Skeletal muscle tissue (tissue), 4 donors: ENCODE results near the gene ZNF408. TPM values are rescaled to one million over a fixed set of nuclear protein-coding genes. Genes with fewer than 3 reads are reported as not detected.

ENCODE experiments used
- H3K27ac ChIP-seq: one replicate; pipeline ENCODE4 v1.7.0; 2013; ENCODE audit warnings: mild to moderate bottlenecking, low read depth, low read length, inconsistent platforms
- H3K27me3 ChIP-seq, 3 donors: one replicate each; pipeline ENCODE4 v1.7.0; 2013; ENCODE audit warnings: low read length in 3 of 3; ENCODE audit not compliant: control insufficient read depth in 3 of 3, insufficient read depth in 3 of 3
- H3K36me3 ChIP-seq, 3 donors: one replicate each; pipeline ENCODE4 v1.7.0; 2013; ENCODE audit warnings: low read length in 3 of 3; ENCODE audit not compliant: control insufficient read depth in 3 of 3, insufficient read depth in 3 of 3
- H3K4me1 ChIP-seq, 3 donors: one replicate each; pipeline ENCODE4 v1.7.0; 2013; ENCODE audit warnings: low read length in 3 of 3, mild to moderate bottlenecking in 3 of 3; ENCODE audit not compliant: control insufficient read depth in 3 of 3, insufficient read depth in 3 of 3
- H3K4me3 ChIP-seq, 3 donors: one replicate each; pipeline ENCODE4 v1.7.0; 2013; ENCODE audit warnings: low read length in 3 of 3
- H3K9ac ChIP-seq, 3 donors: one replicate each; pipeline ENCODE4 v1.7.0; 2013; ENCODE audit warnings: low read length in 3 of 3, mild to moderate bottlenecking in 3 of 3, moderate library complexity in 2 of 3, low read depth in 1 of 3
- H3K9me3 ChIP-seq, 3 donors: one replicate each; pipeline ENCODE4 v1.7.0; 2013; ENCODE audit warnings: low read length in 3 of 3; ENCODE audit not compliant: control insufficient read depth in 3 of 3
- total RNA-seq: library from RNA; depleted of rRNA; stranded (reverse); fragments of >200 nt; gene quantifications from one replicate; pipeline ENCODE4 v1.2.3, GENCODE V29; 2014
- donor health status: Osteomylitis.

The ZNF408 gene
- total RNA-seq, result 5.7 TPM

- Histone ChIP-seq H3K27ac (peak within 1 kb of the TSS; percentile 94), H3K36me3 (peaks cover 35 to 38% (median 37%) of the 10 kb centered on the region in 3 donors), H3K4me1 (peaks cover 45 to 61% (median 48%) of the 10 kb centered on the region in 3 donors), H3K27me3 (no peaks in the 10 kb centered on the region), H3K9ac (peak within 1 kb of the TSS; percentile 98 to 99 (median 99)), H3K9me3 (no peaks in the 10 kb centered on the region), H3K4me3 (peak within 1 kb of the TSS; percentile 86 to 99 (median 99))
These were observed at the start of gene ZNF408, which contains the start of gene ARHGAP1 for GRCh38 chr11:46700241-46701077. Gene ZNF408, plus strand, starts transcription at chr11:46701031. Its CDS starts 17 bp downstream, at chr11:46701048. Gene ARHGAP1, minus strand, starts transcription at chr11:46700619. Its CDS starts 4,512 bp downstream, at chr11:46696107.

- H3K9ac ChIP-seq, result no peak overlapping the region
- H3K4me1 ChIP-seq, result no peaks in the 10 kb centered on the region
- H3K9me3 ChIP-seq, result no peaks in the 10 kb centered on the region
- H3K4me3 ChIP-seq, result no peak overlapping the region
- H3K36me3 ChIP-seq, result peaks cover 35 to 67% (median 66%) of the 10 kb centered on the region in 3 donors
- H3K27ac ChIP-seq, result no peak overlapping the region
- no peaks in the 10 kb centered on the region for H3K27me3 ChIP-seq
These were observed 45.2 kb upstream of the ZNF408 start for GRCh38 chr11:46655631-46656030.

- peaks cover 26 to 57% (median 57%) of the 10 kb centered on the region in 3 donors for H3K36me3 ChIP-seq
- no peaks in the 10 kb centered on the region for H3K9me3 ChIP-seq
- no peaks in the 10 kb centered on the region for H3K27me3 ChIP-seq
- no peaks in the 10 kb centered on the region for H3K4me1 ChIP-seq
- no peak overlapping the region for H3K9ac ChIP-seq
- no peak overlapping the region for H3K27ac ChIP-seq
- no peak overlapping the region for H3K4me3 ChIP-seq
These were observed 43.6 kb upstream of the ZNF408 start for GRCh38 chr11:46657186-46657585.

GRCh38 chr11:46658259-46658658, 42.6 kb upstream of the ZNF408 start:
- Histone ChIP-seq H3K9me3 (no peaks in the 10 kb centered on the region), H3K27ac (peak overlapping the region; percentile 13), H3K9ac (no peak overlapping the region), H3K27me3 (no peaks in the 10 kb centered on the region), H3K4me3 (no peak overlapping the region), H3K36me3 (peaks cover 29 to 60% (median 54%) of the 10 kb centered on the region in 3 donors), H3K4me1 (no peaks in the 10 kb centered on the region)

GRCh38 chr11:46659908-46660307, 40.9 kb upstream of the ZNF408 start:
- Histone ChIP-seq H3K9me3 (no peaks in the 10 kb centered on the region), H3K9ac (no peak overlapping the region), H3K36me3 (peaks cover 40 to 69% (median 63%) of the 10 kb centered on the region in 3 donors), H3K4me3 (no peak overlapping the region), H3K27ac (no peak overlapping the region), H3K27me3 (no peaks in the 10 kb centered on the region), H3K4me1 (no peaks in the 10 kb centered on the region)

GRCh38 chr11:46661836-46662235, 39.0 kb upstream of the ZNF408 start:
- Histone ChIP-seq H3K4me3 (no peak overlapping the region), H3K9ac (no peak overlapping the region), H3K4me1 (peaks cover 0 to 5% (median 3%) of the 10 kb centered on the region in 3 donors), H3K9me3 (no peaks in the 10 kb centered on the region), H3K36me3 (peaks cover 43 to 70% (median 69%) of the 10 kb centered on the region in 3 donors), H3K27ac (no peak overlapping the region), H3K27me3 (no peaks in the 10 kb centered on the region)

- peaks cover 40 to 67% (median 65%) of the 10 kb centered on the region in 3 donors for H3K36me3 ChIP-seq
- H3K4me1 ChIP-seq, result peaks cover 3 to 6% (median 5%) of the 10 kb centered on the region in 3 donors
- H3K4me3 ChIP-seq, result no peak overlapping the region
- no peaks in the 10 kb centered on the region for H3K27me3 ChIP-seq
- H3K9ac ChIP-seq, result no peak overlapping the region
- H3K27ac ChIP-seq, result no peak overlapping the region
- H3K9me3 ChIP-seq, result no peaks in the 10 kb centered on the region
These were observed 38.5 kb upstream of the ZNF408 start for GRCh38 chr11:46662366-46662765.

- peaks cover 3 to 8% (median 5%) of the 10 kb centered on the region in 3 donors for H3K4me1 ChIP-seq
- peaks cover 40 to 67% (median 64%) of the 10 kb centered on the region in 3 donors for H3K36me3 ChIP-seq
- no peaks in the 10 kb centered on the region for H3K27me3 ChIP-seq
- H3K4me3 ChIP-seq, result no peak overlapping the region
- no peaks in the 10 kb centered on the region for H3K9me3 ChIP-seq
- no peak overlapping the region for H3K9ac ChIP-seq
- peak overlapping the region; percentile 12 for H3K27ac ChIP-seq
These were observed 37.4 kb upstream of the ZNF408 start for GRCh38 chr11:46663277-46663940.

GRCh38 chr11:46664612-46665011, 36.2 kb upstream of the ZNF408 start:
- Histone ChIP-seq H3K27me3 (no peaks in the 10 kb centered on the region), H3K4me3 (no peak overlapping the region), H3K9me3 (no peaks in the 10 kb centered on the region), H3K36me3 (peaks cover 45 to 68% (median 65%) of the 10 kb centered on the region in 3 donors), H3K9ac (no peak overlapping the region), H3K27ac (peak overlapping the region; percentile 56), H3K4me1 (peaks cover 3 to 9% (median 5%) of the 10 kb centered on the region in 3 donors)

- no peaks in the 10 kb centered on the region for H3K27me3 ChIP-seq
- no peaks in the 10 kb centered on the region for H3K9me3 ChIP-seq
- H3K4me3 ChIP-seq, result no peak overlapping the region
- peaks cover 42 to 66% (median 65%) of the 10 kb centered on the region in 3 donors for H3K36me3 ChIP-seq
- no peak overlapping the region for H3K9ac ChIP-seq
- no peak overlapping the region for H3K27ac ChIP-seq
- H3K4me1 ChIP-seq, result peaks cover 3 to 9% (median 5%) of the 10 kb centered on the region in 3 donors
These were observed 35.5 kb upstream of the ZNF408 start for GRCh38 chr11:46665356-46665755.
